ENCODE measurements around the gene GRIA1.
"Not testable (repeated sequence)": the region's sequence is repeated elsewhere in the genome, so short reads cannot be mapped to it uniquely, and the experiment has no call there.

The GRIA1 gene

DNA sequence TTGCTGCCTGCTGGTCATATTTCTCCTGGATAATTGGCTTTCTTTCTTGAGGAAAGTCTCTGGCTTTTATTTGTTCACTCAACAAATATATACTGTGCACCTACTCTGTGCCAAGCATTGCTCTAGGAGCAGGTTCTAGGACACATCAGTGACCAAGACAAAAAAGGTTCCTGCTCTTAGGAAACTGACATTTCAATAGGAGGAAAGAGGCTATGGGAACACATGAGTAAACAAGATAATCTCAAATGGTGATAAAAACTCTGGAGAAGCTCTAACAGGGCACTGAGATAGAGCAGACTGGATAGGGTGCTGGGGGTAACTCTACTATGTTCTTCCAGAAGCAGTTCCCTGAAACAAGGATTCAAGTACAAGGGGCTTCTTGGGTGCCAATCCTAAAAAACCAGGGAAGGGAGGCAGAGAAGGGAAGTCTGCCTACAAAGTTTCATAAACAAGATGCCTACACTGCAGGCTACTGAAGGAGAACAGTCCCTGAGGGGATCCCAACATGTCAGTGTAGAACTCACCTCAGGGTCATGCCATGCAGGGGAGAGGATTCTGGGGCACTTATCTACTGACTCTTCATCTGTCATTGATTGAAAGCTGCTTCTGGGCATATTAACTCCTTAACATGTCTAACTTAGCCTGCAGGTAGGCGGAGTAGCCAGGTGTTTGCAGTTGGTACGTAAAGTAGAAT is 181.3 kb downstream of the GRIA1 start:
- DNase-seq = no peak

DNA sequence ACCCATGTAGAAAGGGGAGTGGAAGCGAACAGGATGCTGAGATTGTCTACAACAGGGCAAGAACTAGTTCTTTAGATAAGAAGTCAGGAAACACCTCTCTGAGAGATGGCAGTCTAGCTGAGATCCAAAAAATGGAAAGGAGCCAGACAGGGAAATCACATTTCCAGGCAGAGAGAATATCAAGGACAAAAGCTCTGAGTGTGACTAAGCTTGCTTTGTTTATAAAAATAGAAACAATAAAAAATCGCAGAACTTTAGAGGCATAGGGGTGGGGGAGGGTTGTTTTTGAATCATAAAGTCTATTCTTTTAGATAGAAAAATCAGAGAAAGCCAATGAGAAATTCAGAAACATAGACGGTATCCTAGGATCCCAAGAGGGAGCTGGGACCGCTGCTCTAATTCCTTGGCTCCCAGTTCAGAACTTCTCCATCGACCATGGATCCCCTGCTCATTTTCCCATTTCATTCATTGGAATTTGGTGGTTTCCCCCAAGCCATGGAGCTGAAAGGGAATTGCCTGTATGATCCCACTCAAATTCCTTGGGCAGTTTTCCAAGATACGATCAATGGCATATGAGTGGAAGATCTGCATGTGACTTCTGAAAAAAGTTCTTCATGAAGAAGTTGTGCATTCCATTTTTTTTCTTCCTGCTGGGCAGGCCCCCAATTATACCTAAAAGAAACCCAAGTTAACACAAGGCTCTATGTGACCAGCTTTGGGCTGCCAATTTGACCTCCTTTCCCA is 182.0 kb downstream of the GRIA1 start:
- DNase-seq = no peak

DNA sequence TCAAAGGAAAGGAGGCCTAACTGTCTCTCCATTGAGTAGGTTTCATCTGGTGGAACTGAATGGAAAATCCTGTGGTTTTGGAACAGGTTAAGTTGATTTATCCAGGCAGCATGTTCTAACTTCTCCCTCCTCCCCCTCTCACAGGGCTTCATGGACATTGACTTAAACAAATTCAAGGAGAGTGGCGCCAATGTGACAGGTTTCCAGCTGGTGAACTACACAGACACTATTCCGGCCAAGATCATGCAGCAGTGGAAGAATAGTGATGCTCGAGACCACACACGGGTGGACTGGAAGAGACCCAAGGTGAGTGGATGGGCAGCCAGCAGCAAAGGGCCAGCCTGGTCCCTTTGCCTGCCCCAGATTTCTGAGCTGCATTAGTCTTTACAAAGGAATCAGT is 183.9 kb downstream of the GRIA1 start:
- DNase-seq = no peak

DNA sequence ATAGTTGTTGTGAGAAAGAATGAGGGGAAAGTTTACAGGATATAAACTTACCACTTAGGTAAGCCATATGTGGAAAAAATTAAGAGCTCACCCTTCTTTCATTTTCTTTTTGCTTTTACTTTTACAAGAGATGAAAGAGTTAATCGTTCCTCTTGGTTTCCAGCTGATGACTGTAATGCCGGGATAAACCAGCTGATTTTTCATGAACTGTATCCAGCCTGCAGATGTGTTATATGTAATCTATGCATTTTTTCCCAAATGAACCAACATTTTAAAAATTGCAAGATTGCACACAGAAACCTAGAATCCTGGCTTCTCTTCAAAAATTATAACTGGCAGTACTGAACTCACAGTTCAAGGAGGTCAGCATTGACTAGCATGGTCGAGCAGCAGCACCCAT is 185.9 kb downstream of the GRIA1 start:
- no peak for DNase-seq

GRCh38 chr5:153676821-153677220 is 186.4 kb downstream of the GRIA1 start:
- DNase-seq = no peak

DNA sequence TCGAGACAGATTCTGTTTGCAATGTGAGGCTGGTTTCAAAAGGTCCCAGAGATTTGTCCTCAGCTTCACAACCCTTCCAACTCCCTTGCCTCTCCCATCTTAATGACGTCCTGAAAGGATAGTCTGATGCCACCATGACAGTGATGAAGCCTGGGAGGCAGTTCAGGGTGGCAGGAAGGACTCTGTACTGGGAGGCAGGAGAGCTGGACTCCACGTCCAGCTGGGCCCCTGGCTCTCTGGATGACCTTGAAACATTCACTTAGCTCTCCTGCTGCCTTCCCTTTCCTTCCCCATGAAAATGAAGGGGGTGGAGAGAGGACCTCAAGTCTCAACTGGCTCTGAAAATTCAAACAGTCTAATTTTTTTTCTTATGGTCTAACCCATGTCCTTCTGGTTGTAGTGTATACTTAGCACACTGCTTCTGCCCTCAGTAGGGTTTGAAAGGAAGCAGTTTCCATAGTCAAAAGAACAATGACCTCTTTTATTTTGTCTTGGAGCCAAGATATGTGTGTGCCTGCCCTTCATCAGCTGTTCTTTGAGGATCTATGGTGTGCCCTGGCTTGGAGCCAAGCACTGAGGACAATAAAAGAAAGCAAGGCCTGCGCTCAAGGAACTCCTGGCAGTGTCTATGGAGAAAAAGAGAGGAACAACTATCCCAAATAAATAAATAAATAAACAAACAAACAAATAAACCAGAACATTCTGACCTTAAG is 188.3 kb downstream of the GRIA1 start:
- DNase-seq = no peak

DNA sequence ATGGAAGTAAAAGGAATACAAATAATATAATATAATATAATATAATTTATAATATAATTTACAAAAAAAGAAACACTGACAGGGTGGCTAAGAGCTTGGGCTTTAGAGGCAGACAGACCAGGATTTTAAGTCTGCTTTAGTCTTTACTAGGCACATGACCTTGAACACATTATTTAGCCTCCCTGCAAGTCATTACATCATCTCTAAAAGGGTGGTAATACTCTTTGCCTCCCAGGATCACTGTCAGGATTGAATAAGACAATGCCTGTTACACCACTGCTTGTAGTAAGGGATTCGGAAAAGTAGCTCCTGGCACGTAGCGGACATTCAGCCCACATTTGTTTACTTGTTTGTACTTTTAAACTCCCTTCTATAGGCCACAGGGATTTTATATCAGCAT is 199.8 kb downstream of the GRIA1 start:
- no peak for DNase-seq

DNA sequence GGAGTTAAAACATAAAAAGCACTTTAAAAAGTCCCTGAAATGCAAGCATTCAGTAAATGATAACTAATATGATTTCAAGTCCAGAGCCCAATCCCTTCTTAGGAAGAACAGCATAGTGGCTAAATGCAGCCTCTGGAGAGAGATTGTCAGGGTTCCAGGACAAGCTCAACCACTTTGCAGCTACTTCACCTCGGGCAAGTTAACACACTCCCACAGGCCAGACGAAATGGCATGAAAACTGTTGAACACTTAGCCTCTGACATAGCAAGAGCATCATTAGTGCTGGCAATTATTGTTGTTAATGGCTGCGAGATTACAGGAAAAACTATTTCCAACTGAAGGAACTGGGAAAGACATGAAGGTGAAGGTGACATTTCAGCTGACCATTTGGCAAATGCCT is 205.8 kb downstream of the GRIA1 start:
- DNase-seq = no peak

- no peak for DNase-seq
Observed at GRCh38 chr5:153699035-153699434, 208.6 kb downstream of the GRIA1 start.

DNA sequence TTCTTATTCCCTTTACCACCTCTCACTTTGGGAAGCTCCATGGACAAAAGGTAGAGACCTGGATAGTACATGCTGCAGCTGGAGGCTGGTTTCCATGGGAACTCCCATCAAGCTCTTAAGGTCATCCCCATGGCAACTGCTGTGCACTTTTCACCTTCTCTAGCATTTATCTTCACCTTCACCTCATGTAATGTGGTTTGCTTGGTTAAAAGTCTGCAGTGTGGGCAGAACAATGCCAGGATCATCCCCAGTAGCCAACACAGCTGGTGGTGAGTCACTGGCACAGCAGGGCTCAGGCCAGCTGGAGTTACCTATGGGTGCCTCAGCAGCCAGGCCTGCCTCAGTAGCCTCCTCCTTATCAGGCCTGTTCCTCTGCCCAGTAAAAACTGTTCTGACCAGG is 210.5 kb downstream of the GRIA1 start:
- DNase-seq = no peak

- DNase-seq = no peak
Observed at GRCh38 chr5:153702265-153702664, 211.8 kb downstream of the GRIA1 start.

DNA sequence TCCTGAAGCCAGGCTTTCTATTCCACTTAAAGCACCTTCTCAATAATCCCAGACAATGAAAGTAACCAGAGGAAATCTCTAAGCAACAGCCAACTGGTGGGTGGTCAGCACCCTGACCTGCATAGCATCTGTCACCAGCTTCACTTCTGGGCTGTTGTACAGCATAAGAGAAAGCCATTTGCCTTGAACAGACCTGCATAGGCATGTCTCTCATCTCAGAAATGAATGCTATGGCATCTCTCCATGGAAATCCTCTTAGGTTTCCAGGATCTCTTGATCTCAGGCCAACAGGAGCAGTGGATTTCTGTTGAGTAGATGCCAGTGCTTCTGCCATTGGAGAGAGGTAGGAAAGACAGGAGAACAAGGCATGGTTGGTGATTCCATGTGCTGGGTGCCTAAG is 213.6 kb downstream of the GRIA1 start:
- DNase-seq = no peak

- no peak for DNase-seq
Observed at GRCh38 chr5:153707626-153708025, 217.2 kb downstream of the GRIA1 start.

DNA sequence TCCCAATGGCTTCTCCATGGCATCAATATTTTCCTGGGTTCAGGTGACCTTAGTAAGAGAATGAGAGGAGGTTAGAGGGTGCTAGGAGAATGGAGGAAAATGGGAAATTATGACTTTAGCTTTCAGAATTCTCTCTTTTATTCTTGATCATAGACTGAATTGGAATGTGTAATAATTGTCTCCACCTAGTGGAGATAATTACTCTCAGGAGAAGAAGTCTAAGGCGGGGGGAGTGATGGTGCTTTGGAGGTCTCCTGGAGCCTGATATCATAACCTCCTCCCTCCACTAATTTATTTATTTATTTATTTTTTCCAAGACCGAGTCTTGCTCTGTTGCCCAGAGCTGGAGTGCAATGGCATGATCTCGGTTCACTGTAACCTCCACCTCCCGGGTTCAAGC is 221.3 kb downstream of the GRIA1 start:
- DNase-seq = no peak

- no peak for DNase-seq
Observed at GRCh38 chr5:153712946-153713345, 222.5 kb downstream of the GRIA1 start.

- DNase-seq = no peak
Observed at GRCh38 chr5:153713943-153714342, 223.5 kb downstream of the GRIA1 start.

DNA sequence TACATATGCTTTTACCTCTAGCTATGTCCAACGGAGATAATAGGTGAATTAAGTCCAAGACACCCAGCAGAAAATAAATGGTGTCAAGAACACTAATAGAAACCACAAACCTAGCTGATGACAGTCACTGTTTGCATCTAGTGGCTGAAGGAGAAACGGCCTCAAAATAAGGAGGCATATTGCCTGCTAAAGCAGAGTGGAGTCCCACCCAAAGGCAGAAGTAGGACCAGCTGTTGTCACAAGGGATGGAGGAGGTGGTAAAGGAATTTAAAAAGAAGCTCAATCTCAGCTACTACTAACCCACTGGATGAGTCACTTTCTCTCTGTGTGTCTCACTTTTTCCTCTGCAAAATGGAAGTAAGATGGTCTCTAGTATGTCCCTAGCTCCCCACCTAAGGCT is 224.3 kb downstream of the GRIA1 start:
- no peak for DNase-seq

- no peak for DNase-seq
Observed at GRCh38 chr5:153717287-153717686, 226.8 kb downstream of the GRIA1 start.

GRCh38 chr5:153718713-153719112 is 228.2 kb downstream of the GRIA1 start:
- DNase-seq = no peak

DNA sequence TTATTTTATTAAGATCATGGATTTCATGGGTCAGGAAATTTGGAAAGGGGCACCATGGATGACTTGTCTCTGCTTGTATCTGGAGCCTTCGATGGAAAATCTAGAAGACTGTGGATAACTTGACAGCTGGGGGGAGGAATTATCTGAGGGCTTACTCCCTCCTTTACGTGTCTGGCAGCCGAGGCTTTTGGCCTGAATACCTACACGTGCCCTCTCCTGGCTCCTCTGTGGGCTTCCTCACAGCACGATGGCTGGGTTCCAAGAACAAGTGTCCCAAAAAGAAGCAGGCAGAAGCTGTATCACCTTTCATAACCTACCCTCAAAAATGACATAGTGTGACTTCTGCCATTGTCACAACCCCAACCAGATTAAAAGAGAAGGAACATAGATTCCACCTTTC is 228.9 kb downstream of the GRIA1 start:
- DNase-seq = no peak

DNA sequence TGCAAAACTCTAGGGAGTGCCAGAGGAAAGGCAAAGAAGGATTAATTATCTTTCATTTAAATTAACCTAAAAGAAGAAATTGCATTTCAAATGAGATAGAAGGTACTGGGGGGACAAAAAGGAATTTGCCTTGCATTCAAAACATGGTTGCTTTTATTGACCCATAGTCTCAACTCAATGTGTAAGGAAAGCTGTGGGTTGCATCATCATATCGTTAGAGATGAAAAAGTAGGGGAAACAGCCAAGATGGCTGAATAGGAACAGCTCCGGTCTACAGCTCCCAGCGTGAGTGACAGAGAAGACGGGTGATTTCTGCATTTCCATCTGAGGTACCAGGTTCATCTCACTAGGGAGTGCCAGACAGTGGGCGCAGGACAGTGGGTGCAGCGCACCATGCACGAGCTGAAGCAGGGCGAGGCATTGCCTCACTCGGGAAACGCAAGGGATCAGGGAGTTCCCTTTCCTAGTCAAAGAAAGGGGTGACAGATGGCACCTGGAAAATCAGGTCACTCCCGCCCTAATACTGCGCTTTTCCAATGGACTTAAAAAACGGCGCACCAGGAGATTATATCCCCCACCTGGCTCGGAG is 232.6 kb downstream of the GRIA1 start:
- not testable (repeated sequence) for DNase-seq

GRCh38 chr5:153742060-153742459 is 251.6 kb downstream of the GRIA1 start:
- DNase-seq = no peak

- DNase-seq = no peak
Observed at GRCh38 chr5:153744751-153745150, 254.3 kb downstream of the GRIA1 start.

Measured in AML-193 (cell line).